Measurements from ENCODE around the gene SLC51A. TPM values are rescaled to one million over a fixed set of nuclear protein-coding genes. Genes with fewer than 3 reads are reported as not detected.

Gene SLC51A
- total and polyA plus RNA-seq, 8 donors = 1.2 to 10.4 (median 7.9) TPM; not detected in 1

DNA sequence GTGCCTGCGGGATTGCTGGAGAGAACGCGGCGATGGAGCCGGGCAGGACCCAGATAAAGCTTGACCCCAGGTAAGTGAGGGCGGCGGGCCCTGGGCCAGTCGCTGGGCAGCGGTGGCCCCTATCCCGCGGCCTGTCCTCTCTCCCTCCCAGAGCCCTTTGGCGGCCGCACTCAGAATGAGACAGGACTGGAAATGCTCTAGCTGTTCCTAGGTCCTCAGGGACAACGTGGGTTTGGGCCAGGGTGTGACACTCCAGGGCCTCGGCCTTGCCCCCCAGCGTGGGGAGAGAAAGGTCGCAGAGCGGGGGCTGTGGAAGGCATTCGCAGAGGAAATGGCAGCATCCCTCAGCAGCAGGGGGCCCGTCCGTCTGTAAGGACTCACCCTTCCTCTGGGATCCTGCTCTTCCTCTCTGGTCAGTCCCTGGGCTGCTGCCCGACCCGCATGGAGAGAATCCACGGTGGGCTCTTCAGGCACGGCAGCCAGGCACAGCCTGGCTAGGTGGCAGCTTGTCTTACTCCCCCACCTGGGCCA is 412 bp downstream of the SLC51A start:
- H3K36me3 ChIP-seq = no peaks in the 10 kb centered on the region
- intact Hi-C loops (cut with DNase I) = no loop called here
- H3K4me3 ChIP-seq = no peak overlapping the region
- peak overlapping the region in 1 of 2 donors; percentile 87 for H3K27ac ChIP-seq
- ATAC-seq = peak; percentile 6
- H3K9me3 ChIP-seq = no peaks in the 10 kb centered on the region
- no peak for TF ChIP-seq CTCF (IDR thresholded peaks at IDR 0.05)
- no peak for DNase-seq
- peaks cover 0 to 28% of the 10 kb centered on the region in 2 donors for H3K27me3 ChIP-seq
- peaks cover 8 to 38% of the 10 kb centered on the region in 2 donors for H3K4me1 ChIP-seq

GRCh38 chr3:196217307-196218154 is 1.2 kb downstream of the SLC51A start:
- Histone ChIP-seq H3K36me3 (no peaks in the 10 kb centered on the region), H3K4me1 (peaks cover 8 to 38% of the 10 kb centered on the region in 2 donors), H3K9me3 (no peaks in the 10 kb centered on the region), H3K4me3 (no peak overlapping the region), H3K27me3 (peaks cover 0 to 28% of the 10 kb centered on the region in 2 donors), H3K27ac (peak overlapping the region in 1 of 2 donors; percentile 87)
- no peak for ATAC-seq
- DNase-seq = no peak
- TF ChIP-seq CTCF (IDR thresholded peaks at IDR 0.05) = no peak
- intact Hi-C loops (cut with DNase I) = no loop called here

GRCh38 chr3:196218155-196218712 is 1.9 kb downstream of the SLC51A start:
- Histone ChIP-seq H3K9me3 (no peaks in the 10 kb centered on the region), H3K27ac (peak overlapping the region in 1 of 2 donors; percentile 87), H3K4me1 (peaks cover 8 to 38% of the 10 kb centered on the region in 2 donors), H3K36me3 (no peaks in the 10 kb centered on the region), H3K27me3 (peaks cover 0 to 28% of the 10 kb centered on the region in 2 donors), H3K4me3 (no peak overlapping the region)
- intact Hi-C loops (cut with DNase I) = no loop called here
- ATAC-seq (no peak), DNase-seq (no peak)
- no peak for TF ChIP-seq CTCF (IDR thresholded peaks at IDR 0.05)

DNA sequence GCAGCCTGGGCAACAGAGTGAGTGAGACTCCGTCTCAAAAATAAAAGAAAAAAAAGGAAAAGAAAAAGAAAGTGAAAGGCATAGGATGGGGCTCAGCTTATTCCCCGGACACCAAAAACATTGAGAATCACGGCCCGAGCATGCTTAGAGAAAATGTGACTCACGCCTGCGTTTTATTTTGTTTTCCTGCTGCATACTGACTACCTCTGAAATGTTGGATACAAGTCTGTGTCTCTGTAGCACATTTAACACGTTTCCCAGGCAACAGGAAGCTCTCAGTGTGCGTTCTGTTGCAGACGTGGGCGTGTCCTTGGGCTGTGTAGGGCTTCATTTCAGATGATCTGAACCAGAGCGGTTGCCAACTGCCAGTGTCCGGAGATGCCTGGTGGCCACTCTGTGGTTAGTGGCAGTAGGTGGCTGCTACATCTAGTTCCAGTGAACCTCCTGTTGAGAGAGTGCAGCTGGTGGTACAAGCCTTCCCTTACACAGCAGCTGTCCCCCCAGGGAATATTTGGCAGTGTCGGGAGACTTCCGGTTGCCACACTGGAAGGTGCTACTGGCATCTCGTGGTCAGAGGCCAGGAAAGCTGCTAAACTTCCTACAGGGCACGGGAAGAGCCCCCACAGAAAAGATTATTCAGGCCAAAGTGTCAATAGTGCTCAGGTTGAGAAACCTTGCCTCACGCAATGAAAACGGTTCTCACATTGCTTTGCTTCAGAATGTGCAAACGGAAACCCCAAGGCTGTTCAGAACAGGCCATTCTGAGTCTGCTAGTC is 3.0 kb downstream of the SLC51A start:
- Histone ChIP-seq H3K36me3 (no peaks in the 10 kb centered on the region), H3K4me3 (peak overlapping the region; percentile 3 to 32), H3K9me3 (no peaks in the 10 kb centered on the region), H3K27me3 (peaks cover 0 to 28% of the 10 kb centered on the region in 2 donors), H3K4me1 (peaks cover 8 to 38% of the 10 kb centered on the region in 2 donors), H3K27ac (peak overlapping the region in 1 of 2 donors; percentile 87)
- intact Hi-C loops (cut with DNase I) = no loop called here
- TF ChIP-seq CTCF (IDR thresholded peaks at IDR 0.05) = no peak
- ATAC-seq (peak; percentile 74), DNase-seq (peak in 3 of 4 donors; percentile 41 to 75 (median 71))

All from left lung (tissue), 10 donors.